K562 (cell line): ENCODE results near the gene B9D2. TPM values are rescaled to one million over a fixed set of nuclear protein-coding genes. Genes with fewer than 3 reads are reported as not detected.

Experiments
- ATAC-seq: fragments of 200-7000 bp; cut with Tn5 transposase; 3 replicates; pipeline ENCODE4 v1.9.1; 2020; ENCODE audit warnings: moderate library complexity
- BruUV-seq: library from RNA; stranded (reverse); fragments of 400-500 nt; replicated peaks from 2 replicates; lab custom pipeline; 2021; lab: Mats Ljungman, UMichigan
- CTCF ChIA-PET: fragments of 300-600 bp; formaldehyde crosslinking; extraction: SDS; loops from one replicate; lab custom pipeline; 2021; ENCODE audit warnings: low intra/inter-chr PET ratio; lab: Yijun Ruan, JAX
- POLR2A ChIA-PET: fragments of 300-600, 350-650 bp; sonication (Branson Sonifier 250); formaldehyde crosslinking; extraction: SDS; loops from one replicate; lab custom pipeline; 2021; ENCODE audit warnings: antibody characterized with exemption, inconsistent platforms; lab: Yijun Ruan, JAX
- DNase-seq, 4 experiments: peaks; one replicate each; pipeline versions ENCODE4 v3.0.0 to v3.0.0-alpha.2; 2011 to 2018; ENCODE audit warnings: low spot score in 3 of 4, mixed read lengths in 3 of 4; ENCODE audit errors: extremely low read depth in 1 of 4
- FAIRE-seq: peaks from 2 replicates; lab custom pipeline; 2011; peaks lifted over from hg19 to GRCh38; lab: Jason Lieb, UNC
- H2AFZ ChIP-seq: 2 replicates; pipeline ENCODE4 v1.6.0; 2011; ENCODE audit warnings: low read depth, low read length, control low read depth, inconsistent platforms
- H3K27ac ChIP-seq: fragments of 200-600 bp; 3 replicates; pipeline ENCODE4 v1.8.0; 2011; ENCODE audit warnings: low read depth, mild to moderate bottlenecking, control low read depth, inconsistent platforms, low read length, moderate library complexity, mixed read lengths; ENCODE audit errors: extremely low read depth
- H3K27me3 ChIP-seq, 2 experiments: fragments of 300-600 bp in 1 of 2; 2 replicates in 1 of 2; 3 replicates in 1 of 2; pipeline versions ENCODE4 v1.6.0 to v1.8.0; 2011; ENCODE audit warnings: inconsistent platforms in 2 of 2, low read length in 2 of 2, mild to moderate bottlenecking in 1 of 2, mixed read lengths in 1 of 2, moderate library complexity in 1 of 2; ENCODE audit not compliant: control insufficient read depth in 2 of 2, insufficient read depth in 2 of 2
- H3K36me3 ChIP-seq: fragments of 300-600 bp; 3 replicates; pipeline ENCODE4 v1.8.0; 2011; ENCODE audit warnings: mild to moderate bottlenecking, low read length, inconsistent platforms; ENCODE audit not compliant: control insufficient read depth, insufficient read depth
- H3K4me1 ChIP-seq, 2 experiments: fragments of 200-600 bp in 1 of 2; replicated peaks in 1 of 2; 2 replicates in 1 of 2; 3 replicates in 1 of 2; pipeline versions ENCODE4 v1.5.1 to v1.8.0; 2011; ENCODE audit warnings: inconsistent platforms in 2 of 2, low read length in 2 of 2, mild to moderate bottlenecking in 1 of 2, mixed read lengths in 1 of 2, moderate library complexity in 1 of 2; ENCODE audit not compliant: control insufficient read depth in 2 of 2, insufficient read depth in 2 of 2
- H3K4me2 ChIP-seq: 2 replicates; pipeline ENCODE4 v1.6.1; 2011; ENCODE audit warnings: low read length, control low read depth, inconsistent platforms, mixed read lengths; ENCODE audit not compliant: insufficient read depth
- H3K4me3 ChIP-seq: fragments of 200-600 bp; sonication (generic), shearing (Covaris generic); 2 replicates; pipeline ENCODE4 v1.5.1; 2016; ENCODE audit warnings: control low read depth, inconsistent platforms
- H3K79me2 ChIP-seq: fragments of 200-600 bp; 3 replicates; pipeline ENCODE4 v1.8.0; 2011; ENCODE audit warnings: low read length, inconsistent platforms; ENCODE audit not compliant: control insufficient read depth, insufficient read depth
- H3K9ac ChIP-seq, 2 experiments: 2 replicates each; pipeline versions ENCODE4 v1.6.0 to v1.6.1; 2011; ENCODE audit warnings: low read depth in 2 of 2, low read length in 2 of 2, control low read depth in 1 of 2, inconsistent platforms in 1 of 2, mild to moderate bottlenecking in 1 of 2, mixed read lengths in 1 of 2; ENCODE audit not compliant: insufficient read depth in 1 of 2
- H3K9me1 ChIP-seq: one replicate; pipeline ENCODE4 v1.6.0; 2011; ENCODE audit warnings: inconsistent platforms, mild to moderate bottlenecking, low read length, moderate library complexity; ENCODE audit not compliant: control insufficient read depth, insufficient read depth
- H3K9me3 ChIP-seq: replicated peaks from 2 replicates; pipeline ENCODE4 v1.5.1; 2011; ENCODE audit warnings: low read depth, low read length, inconsistent platforms; ENCODE audit not compliant: control insufficient read depth, insufficient read depth
- H4K20me1 ChIP-seq: replicated peaks from 2 replicates; pipeline ENCODE4 v1.6.1; 2011; ENCODE audit warnings: low read length, inconsistent platforms, mixed read lengths; ENCODE audit not compliant: control insufficient read depth, insufficient read depth
- ARHGAP35 ChIP-seq: fragments of 450-650 bp; IDR thresholded peaks from 2 replicates; pipeline ENCODE4 v1.6.1; 2018; ENCODE audit not compliant: partially characterized antibody
- ATF2 ChIP-seq: sonication (generic); formaldehyde crosslinking; IDR thresholded peaks from 2 replicates; pipeline ENCODE4 v1.8.1; 2022; ENCODE audit warnings: missing genetic modification reagents
- ELF4 ChIP-seq: fragments of 450-650 bp; formaldehyde crosslinking; IDR thresholded peaks from 2 replicates; pipeline ENCODE4 v1.4.0; 2022; ENCODE audit warnings: missing genetic modification characterization
- FOXM1 ChIP-seq, 2 experiments: fragments of 450-650 bp in 1 of 2; sonication (generic) in 1 of 2; formaldehyde crosslinking in 1 of 2; IDR thresholded peaks; 2 replicates each; pipeline versions ENCODE4 v1.6.1 to v1.9.0; 2017 to 2022; ENCODE audit warnings: low read depth in 2 of 2, mild to moderate bottlenecking in 2 of 2, missing genetic modification reagents in 1 of 2, moderate library complexity in 1 of 2
- HOXB6 ChIP-seq: fragments of 250-450 bp; sonication (Bioruptor Pico); IDR thresholded peaks from 2 replicates; pipeline ENCODE4 v1.5.1; 2022; ENCODE audit warnings: mild to moderate bottlenecking, borderline replicate concordance
- OTX1 ChIP-seq: fragments of 450-650 bp; formaldehyde crosslinking; IDR thresholded peaks from 2 replicates; pipeline ENCODE4 v1.4.0; 2022; ENCODE audit warnings: mild to moderate bottlenecking
- RBM14 ChIP-seq: fragments of 200-400 bp; formaldehyde crosslinking; IDR thresholded peaks from 2 replicates; pipeline ENCODE4 v1.6.1; 2018; ENCODE audit warnings: low read depth, mild to moderate bottlenecking, low read length, moderate library complexity, borderline replicate concordance; ENCODE audit not compliant: insufficient read depth
- SMAD3 ChIP-seq: fragments of 450-650 bp; formaldehyde crosslinking; conservative IDR thresholded peaks from 2 replicates; pipeline ENCODE4 v1.4.0; 2020; ENCODE audit warnings: mild to moderate bottlenecking
- SMARCA4 ChIP-seq: fragments of 450-650 bp; IDR thresholded peaks from 2 replicates; pipeline ENCODE4 v1.6.1; 2016
- SMC3 ChIP-seq: conservative IDR thresholded peaks from 2 replicates; pipeline ENCODE4 v1.6.1; 2011; ENCODE audit warnings: low read depth, low read length, improper control_type of control experiment; ENCODE audit not compliant: insufficient read depth
- TBP ChIP-seq: optimal IDR thresholded peaks from 2 replicates; pipeline ENCODE3; 2011; ENCODE audit warnings: low read depth, low read length, improper control_type of control experiment
- TEAD2 ChIP-seq: fragments of 450-650 bp; IDR thresholded peaks from 2 replicates; pipeline ENCODE4 v1.6.1; 2016; ENCODE audit warnings: missing genetic modification characterization, control low read depth, missing compliant biosample characterization
- THAP7 ChIP-seq: fragments of 250-450 bp; sonication (Bioruptor Pico); IDR thresholded peaks from 2 replicates; pipeline ENCODE4 v1.5.0; 2021
- ZBTB43 ChIP-seq: sonication (generic); formaldehyde crosslinking; IDR thresholded peaks from 2 replicates; pipeline ENCODE4 v1.8.0; 2023; ENCODE audit warnings: mild to moderate bottlenecking, missing genetic modification reagents
- ZNF668 ChIP-seq: fragments of 250-450 bp; sonication (Bioruptor Pico); IDR thresholded peaks from 2 replicates; pipeline ENCODE4 v1.8.0; 2022; ENCODE audit warnings: mild to moderate bottlenecking, inconsistent platforms
- WGBS: fragments of 100-300 bp; shearing (Covaris generic); methylation state at CpG from one replicate; pipeline ENCODE4 v1.1.6; 2016; ENCODE audit warnings: low coverage, mixed read lengths; ENCODE audit not compliant: insufficient coverage; ENCODE audit errors: missing lambda C conversion rate; 5-methylcytosine and 5-hydroxymethylcytosine counted together
- in situ Hi-C: fragments of 300-500 bp; cut with MboI; formaldehyde crosslinking; loops from 4 replicates; pipeline ENCODE4 v1.15.0; 2018; ENCODE audit warnings: inconsistent platforms, mixed read lengths
- intact Hi-C: fragments of 100-400 bp; cut with micrococcal nuclease; formaldehyde crosslinking; loops from 2 replicates; pipeline ENCODE4 v1.14.2; 2022
- polyA plus RNA-seq, 8 experiments: library from polyadenylated mRNA; depleted of rRNA in 4 of 8; stranded (reverse) in 5 of 8; unstranded in 3 of 8; fragments of >200 nt; fragmentation: Nextera tagmentation in 2 of 8; fragmentation: Illumina TruSeq in 1 of 8; extraction: Ambion mirVana in 2 of 8; extraction: Trizol in 1 of 8; gene quantifications; 2 replicates each; pipeline versions ENCODE4 v1.2.1 to v1.2.3, GENCODE V29; 2011 to 2014; ENCODE audit warnings: inconsistent platforms in 1 of 8, missing spikeins in 1 of 8
- total RNA-seq, 7 experiments: library from RNA; depleted of rRNA in 6 of 7; stranded (reverse); fragments of >200 nt in 6 of 7; fragmentation: Illumina TruSeq in 2 of 7; extraction: Trizol in 2 of 7; gene quantifications; 2 replicates each; pipeline versions ENCODE4 v1.2.1 to v1.2.3, GENCODE V29; 2011 to 2021; ENCODE audit warnings: low replicate concordance in 1 of 7

Gene B9D2
- total and polyA plus RNA-seq, 9 of the 15 experiments (the other 6 are each of a cell fraction or from before 2014, with no cell fraction given): 0.83 to 6.9 (median 2.8) TPM

- TF ChIP-seq SMC3 (no peak), ARHGAP35 (no peak), OTX1 (CRISPR knock-in tag) (0 out of 2 replicates have a peak, but pooled peaks have one; percentile 24), SMARCA4 (no peak)
These were observed 35.6 kb upstream of the B9D2 start (continued) for GRCh38 chr19:41399525-41399924.

- DNase-seq: no peak
- in situ Hi-C loops: no loop called here
- Histone ChIP-seq H2AFZ (no peak overlapping the region), H3K27ac (no peak overlapping the region), H3K27me3 (no peaks in the 10 kb centered on the region), H4K20me1 (no peaks in the 10 kb centered on the region), H3K79me2 (peaks cover 45% of the 10 kb centered on the region), H3K9me3 (no peaks in the 10 kb centered on the region), H3K36me3 (peaks cover 6% of the 10 kb centered on the region; the same call in 1 of the 3 replicates), H3K4me1 (peaks cover 15 to 18% of the 10 kb centered on the region in 2 experiments; a peak in 4 of 5 replicates), H3K9ac (peak overlapping the region in 1 of 2 experiments; percentile 92; a peak in 2 of 4 replicates), H3K4me3 (peak overlapping the region; percentile 73; the same call in 1 of the 2 replicates), H3K9me1 (no peaks in the 10 kb centered on the region), H3K4me2 (peak overlapping the region; percentile 90)
- BruUV-seq: no TSS peak
- ChIA-PET POLR2A (interaction anchor here (1.0 to 1.6 kb wide), 4 partner anchors 9 to 35 kb away, joined by 3 to 12 read pairs (median 5); partner anchors contain the start of gene B9D2), CTCF (no interaction called here)
- no peak for ATAC-seq
- intact Hi-C loops: loop anchor here (5.0 kb wide), 1 partner anchor 33 kb away; no protein-coding TSS in a partner anchor
- TF ChIP-seq ZNF668 (no peak), RBM14 (no peak), SMAD3 (no peak), HOXB6 (CRISPR knock-in tag) (no peak), THAP7 (CRISPR knock-in tag) (no peak), TBP (no peak), ATF2 (CRISPR knock-in tag) (no peak), ZBTB43 (CRISPR knock-in tag) (no peak), ELF4 (CRISPR knock-in tag) (no peak), TEAD2 (tag) (no peak), FOXM1 (IDR thresholded peaks at IDR 0.05; ENCODE audit: low read depth) (no peak), FOXM1 (CRISPR knock-in tag; IDR thresholded peaks at IDR 0.05; ENCODE audit: low read depth) (no peak)
- FAIRE-seq: no peak
- 44% methylated on average over 2 of the region's 3 CpGs for WGBS
These were observed 35.1 kb upstream of the B9D2 start for GRCh38 chr19:41399091-41399490.
